UCSD-AML1 (cell line): ENCODE data around the gene SCUBE3.

Experiments
- DNase-seq: peaks from one replicate; lab custom pipeline; 2025; ENCODE audit not compliant: unreplicated experiment; lab: John Stamatoyannopoulos, UW

SCUBE3 gene

DNA sequence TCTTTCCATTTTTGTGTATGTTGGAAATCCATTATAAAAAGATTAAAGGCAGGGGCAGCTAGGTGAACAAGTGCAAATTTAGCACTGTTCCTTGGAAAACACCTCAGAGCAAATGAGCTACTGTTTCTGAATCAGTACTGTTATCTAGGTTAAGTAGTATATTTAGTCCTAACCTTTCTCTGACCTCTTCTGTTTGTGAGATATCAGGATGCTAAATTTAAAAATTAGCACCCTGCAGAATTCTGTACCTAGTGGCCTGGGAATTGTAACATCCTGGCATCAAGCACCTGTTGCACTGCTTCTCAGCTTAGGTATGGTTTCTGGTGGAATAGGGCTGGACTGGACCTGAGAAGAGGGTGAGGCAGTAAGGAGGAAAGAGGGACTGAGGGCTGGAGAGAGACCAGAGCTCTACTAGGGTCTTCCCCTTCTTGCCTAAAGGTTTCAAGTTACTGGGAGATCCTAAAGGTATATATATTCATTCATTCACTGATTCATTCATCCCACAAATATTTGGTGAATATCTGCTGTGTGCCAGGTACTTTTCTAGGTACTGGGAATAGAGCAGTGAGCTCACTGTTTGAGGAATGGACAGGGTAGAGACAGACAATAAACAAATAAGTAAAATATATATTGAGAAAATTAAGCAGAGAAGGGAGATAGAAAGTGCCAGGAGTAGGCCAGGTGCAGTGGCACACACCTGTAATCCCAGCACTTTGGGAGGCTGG is 51.0 kb downstream of the SCUBE3 start:
- DNase-seq: no peak

DNA sequence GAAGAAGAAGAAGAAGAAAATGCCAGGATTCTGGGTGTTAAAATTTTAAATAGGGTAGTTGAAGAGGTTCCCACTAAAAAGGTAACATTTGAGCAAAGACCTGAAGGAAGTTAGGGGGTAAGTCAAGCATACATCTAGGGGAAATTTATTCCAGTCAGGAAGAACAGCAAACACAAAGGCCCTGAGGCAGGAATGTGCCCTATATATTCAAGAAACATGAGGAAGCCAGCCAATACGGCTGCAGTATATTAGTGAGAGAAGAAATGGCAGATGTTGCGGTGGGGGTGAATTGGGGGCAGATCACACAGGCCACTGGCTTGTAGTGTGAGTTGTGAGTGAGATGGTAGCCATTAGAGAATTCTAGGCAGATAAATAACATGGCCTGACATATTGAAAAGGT is 51.8 kb downstream of the SCUBE3 start:
- no peak for DNase-seq

DNA sequence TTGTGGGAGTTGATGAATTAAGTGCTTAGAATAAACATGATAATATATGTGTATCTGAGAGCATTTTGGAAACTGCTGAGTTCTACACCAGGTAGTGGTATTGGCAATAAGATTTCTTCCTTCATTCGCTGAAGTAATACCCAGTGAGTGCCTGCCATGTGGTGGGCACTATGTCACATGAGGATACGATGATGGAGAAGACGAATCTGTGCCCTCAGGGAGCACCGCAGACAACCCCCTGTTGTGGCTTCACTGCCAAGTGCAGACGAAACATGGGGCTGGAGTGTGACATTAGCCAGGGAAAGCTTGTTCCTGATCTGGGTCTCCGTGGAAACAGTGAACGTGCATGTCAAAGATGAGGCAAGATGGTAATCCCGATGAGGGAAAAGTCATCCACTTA is 53.7 kb downstream of the SCUBE3 start:
- DNase-seq: no peak

DNA sequence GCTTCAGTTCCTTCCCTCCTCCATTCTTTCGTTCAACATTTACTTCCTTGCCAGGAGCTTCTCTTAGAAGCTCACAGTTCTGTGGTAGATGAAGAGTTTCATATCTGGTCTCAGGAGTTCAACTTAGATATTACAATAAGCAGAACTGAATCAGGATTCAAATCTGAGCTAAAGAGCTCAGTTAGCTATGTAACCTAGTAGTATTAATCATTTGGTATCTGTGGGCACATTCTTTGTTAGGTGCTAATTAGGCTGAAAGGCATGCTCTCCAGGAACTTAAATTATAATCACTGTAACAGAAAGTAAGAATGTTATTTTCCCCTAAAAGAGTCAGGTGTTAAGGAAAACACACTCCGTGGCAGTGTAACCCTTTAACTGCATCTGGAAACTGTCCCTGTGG is 54.1 kb downstream of the SCUBE3 start:
- DNase-seq: no peak

DNA sequence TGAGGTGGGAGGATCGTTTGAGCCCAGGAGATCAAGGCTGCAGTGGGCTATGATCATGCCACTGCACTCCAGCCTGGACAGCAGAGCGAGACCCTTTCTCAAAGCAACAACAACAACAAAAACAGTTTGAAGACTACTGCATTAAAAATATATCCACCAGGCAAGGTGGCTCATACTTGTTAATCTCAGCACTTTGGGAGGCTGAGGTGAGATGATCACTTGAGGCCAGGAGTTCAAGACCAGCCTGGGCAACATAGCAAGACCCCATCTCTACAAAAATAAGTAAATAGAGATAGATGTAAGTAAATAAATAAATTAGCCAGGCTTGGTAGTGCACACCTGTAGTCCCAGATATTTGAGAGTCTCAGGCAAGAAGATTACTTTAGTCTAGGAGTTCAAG is 58.2 kb downstream of the SCUBE3 start:
- no peak for DNase-seq

DNA sequence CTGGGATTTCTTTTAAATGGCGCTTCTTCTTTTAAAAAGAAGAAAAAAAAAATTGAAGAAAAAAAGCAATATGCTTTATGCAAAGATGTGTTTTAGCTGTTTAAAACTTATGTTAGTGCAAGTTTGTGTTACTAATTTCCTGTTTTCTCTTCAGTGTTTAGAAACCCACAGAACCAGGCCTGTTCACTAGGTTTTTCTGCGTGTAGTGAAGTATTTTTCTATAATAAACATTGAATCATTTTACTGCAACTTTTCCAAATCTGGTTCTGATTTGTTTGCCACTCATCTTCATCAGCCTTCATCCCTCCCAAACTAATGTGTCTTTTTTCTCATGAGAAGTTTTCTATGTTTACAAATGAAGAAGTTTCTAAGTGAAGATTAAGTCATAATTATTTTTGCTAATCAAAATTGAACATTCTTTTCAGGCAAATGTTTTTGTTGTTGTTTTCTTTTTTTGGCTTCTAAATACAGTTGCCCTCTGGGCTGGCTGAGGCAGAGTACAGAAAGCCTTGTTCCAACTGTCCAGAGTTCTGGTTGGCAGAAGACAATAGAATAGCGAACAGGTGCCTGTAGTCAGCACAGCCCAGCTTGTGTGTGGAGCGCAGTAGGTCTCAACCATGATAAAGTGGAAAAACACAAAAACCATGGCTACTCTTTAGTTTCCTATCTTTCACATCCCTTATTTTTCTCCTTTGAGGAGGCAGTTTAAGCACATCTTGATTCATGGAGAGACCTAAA is 60.2 kb downstream of the SCUBE3 start:
- no peak for DNase-seq

DNA sequence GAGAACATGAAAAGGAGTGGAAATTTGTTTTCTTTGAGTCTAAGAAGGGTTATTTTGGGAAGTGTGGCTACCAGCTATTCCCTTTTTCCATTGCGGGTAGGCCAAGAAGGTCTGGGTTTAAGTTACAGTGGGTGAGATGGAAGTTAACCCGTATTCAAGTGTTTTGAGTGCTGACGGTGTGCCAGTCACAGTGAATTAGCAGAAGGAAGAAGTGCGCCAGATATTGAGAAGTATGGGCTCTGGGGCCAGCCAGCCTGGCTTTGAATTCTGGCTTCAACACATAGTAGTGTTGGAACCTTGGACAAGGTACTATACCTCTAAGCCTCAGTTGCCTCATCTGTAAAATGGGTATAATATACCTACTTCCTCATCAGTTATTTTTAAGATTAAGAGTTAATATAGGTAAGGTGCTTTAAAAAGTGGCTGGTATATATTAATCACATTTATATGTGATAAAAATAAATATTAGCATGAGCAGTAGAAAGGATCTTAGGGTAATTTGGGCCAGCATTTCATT is 62.0 kb downstream of the SCUBE3 start:
- no peak for DNase-seq

DNA sequence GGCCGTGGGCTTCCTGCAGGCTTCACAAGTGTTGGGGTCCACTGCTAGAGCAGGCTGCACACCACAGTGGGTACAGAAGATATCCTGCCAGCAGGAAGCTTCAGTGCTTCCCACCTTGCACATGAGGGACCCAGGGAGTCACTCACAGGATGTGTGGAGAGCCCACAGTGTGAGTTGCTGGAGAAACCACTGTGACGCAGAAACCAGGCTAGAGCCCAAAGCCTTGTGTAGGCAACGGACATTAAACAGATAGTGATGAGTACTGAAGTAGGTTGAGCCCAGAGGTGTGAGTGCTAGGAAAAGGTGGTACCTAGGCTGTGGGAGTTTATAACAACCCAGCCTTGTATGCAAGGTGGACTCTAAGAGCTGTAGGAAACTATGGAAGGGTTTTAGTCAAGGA is 65.0 kb downstream of the SCUBE3 start:
- no peak for DNase-seq

DNA sequence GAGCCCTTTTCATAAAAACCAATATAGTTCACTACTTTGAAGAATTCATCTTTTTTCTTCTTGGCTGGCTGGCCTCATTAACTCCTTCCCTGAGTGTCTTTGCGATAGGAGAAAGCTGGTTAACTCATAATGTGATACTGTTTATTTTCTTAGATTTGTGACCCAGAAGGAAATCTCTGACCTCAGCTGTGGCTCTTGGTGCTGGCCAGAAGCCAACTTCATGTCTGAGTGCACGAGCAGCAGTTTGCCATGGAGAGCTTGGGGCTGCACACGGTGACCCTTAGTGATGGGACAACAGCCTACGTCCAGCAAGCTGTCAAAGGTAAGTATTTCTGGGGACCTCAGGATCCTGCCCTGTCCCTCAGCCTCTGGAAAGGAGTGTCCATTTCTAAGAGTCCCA is 67.1 kb downstream of the SCUBE3 start:
- DNase-seq: no peak

DNA sequence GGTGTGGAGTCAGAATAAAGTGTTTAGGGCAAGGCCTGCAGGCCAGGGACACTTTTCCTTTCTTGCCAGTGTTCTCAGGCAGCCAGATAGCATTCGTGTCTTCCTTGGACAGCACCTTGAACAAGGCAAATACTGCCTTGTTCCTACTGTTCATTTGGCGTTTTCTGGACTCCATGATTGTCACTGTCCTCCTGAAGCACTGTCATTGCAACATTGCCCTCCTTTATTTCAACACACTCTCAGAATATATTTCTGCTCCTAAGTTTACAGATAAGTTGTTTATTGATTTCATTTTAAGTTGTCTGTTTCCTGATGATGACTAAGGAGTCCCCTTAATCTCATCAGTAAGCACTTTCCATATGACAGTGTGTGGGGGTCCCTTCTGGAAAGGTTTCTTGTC is 68.7 kb downstream of the SCUBE3 start:
- no peak for DNase-seq

DNA sequence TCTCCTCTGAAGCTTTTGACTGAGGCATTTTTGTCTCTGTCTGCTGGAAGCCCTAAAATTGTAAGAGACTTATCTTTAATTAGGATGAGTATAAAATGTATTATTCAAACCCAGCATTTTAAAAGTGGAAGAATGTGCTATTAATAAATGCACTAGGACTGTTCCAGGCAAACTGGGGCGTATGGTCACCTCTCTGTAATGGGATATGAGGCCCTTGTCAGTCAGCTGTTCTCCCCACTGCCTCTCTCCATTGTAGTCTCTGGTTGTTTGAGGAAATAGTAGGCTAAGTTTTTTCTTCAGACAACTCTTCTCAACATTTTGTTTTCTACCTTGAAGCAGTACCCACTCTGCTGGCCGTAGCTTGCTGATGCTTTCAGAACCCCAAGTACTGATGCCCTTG is 69.6 kb downstream of the SCUBE3 start:
- DNase-seq: no peak

DNA sequence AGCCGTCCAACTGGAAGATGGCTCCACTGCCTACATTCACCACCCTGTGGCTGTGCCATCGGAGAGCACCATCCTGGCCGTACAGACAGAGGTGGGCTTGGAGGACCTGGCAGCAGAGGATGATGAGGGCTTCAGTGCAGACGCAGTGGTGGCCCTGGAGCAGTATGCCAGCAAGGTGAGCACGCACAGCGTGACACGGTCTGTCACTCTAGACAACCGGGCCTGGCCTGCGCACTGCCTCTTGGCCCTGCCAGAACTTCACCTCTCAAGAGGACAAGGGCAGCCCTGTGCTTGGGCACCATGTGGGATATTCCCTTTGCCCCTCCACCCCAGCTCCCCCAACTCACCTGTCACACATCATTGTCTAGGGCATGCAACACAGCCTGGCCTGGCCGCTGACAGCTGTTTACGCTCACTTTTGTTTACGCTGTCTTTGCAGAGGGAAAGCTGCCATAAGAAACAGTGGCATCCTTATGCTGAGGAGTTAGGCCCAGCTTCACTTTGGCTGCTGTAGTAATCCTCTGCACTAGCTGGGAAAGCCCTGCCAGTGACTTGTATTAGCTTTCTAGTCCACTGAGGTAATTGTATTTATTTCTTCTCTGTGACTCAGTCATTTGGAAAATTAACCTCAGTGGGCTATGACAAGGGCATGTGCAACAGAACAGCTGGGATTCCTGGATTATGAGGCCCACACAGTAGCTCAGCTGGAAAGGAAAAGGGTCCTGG is 74.1 kb downstream of the SCUBE3 start:
- no peak for DNase-seq

DNA sequence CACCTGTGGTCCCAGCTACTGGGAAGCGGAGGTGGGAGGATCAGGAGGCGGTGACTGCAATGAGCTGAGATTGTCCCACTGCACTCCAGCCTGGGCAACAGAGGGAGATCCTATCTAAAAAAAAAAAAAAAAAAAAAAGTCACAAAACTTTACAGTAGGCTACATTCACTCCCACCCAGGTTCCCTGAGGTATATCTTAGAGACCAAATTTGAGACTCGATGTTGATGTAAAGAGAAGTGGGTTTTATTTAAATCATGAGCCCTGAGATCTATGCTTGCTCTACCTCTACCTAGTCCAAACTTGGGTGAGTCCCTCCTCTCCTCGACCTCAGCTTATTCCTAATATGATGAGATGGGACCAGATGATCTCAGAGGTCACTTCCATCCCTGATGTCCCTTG is 75.1 kb downstream of the SCUBE3 start:
- no peak for DNase-seq

DNA sequence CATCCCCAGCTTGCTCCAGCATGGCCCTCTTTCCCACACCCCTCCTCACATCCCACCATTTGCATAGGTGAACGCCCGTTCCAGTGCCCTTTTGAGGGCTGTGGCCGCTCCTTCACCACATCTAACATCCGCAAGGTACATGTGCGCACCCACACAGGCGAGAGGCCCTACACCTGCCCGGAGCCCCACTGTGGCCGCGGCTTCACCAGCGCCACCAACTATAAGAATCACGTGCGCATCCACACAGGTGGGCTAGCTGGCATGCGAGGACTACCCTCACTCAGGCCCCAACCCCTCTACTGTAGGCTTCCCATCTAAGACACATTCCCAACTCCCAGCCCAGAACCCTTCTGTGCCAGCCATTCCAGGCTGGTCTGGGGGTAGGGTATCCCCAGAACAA is 77.7 kb downstream of the SCUBE3 start:
- DNase-seq: no peak

DNA sequence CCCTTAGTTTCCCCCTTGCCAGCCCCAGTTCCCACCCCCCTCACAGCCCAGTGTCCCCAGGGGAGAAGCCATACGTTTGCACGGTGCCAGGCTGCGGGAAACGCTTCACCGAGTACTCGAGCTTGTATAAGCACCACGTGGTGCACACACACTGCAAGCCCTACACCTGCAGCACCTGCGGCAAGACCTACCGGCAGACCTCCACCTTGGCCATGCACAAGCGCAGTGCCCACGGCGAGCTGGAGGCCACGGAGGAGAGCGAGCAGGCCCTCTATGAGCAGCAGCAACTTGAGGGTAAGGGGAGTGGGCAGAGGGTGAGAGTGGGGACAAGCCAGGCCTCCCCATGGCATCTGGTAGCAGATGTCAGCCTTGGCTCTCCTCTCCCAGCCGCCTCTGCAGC is 78.7 kb downstream of the SCUBE3 start:
- no peak for DNase-seq

DNA sequence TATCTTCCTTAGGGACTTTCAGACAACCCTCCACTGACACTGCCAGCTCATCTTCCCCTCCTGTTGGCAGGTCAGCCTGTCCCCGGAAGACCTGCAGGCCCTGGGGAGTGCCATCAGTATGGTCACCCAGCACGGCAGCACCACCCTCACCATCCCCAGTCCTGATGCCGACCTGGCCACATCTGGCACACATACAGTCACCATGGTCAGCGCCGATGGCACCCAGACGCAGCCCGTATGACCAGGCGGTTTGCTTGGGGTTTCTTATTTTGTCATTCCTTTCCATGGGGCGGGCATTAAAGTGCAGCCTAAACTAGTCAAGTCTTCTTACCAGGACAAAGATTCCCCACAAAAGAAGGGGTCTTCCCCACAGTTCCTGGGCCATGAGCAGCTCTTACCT is 79.9 kb downstream of the SCUBE3 start:
- no peak for DNase-seq

DNA sequence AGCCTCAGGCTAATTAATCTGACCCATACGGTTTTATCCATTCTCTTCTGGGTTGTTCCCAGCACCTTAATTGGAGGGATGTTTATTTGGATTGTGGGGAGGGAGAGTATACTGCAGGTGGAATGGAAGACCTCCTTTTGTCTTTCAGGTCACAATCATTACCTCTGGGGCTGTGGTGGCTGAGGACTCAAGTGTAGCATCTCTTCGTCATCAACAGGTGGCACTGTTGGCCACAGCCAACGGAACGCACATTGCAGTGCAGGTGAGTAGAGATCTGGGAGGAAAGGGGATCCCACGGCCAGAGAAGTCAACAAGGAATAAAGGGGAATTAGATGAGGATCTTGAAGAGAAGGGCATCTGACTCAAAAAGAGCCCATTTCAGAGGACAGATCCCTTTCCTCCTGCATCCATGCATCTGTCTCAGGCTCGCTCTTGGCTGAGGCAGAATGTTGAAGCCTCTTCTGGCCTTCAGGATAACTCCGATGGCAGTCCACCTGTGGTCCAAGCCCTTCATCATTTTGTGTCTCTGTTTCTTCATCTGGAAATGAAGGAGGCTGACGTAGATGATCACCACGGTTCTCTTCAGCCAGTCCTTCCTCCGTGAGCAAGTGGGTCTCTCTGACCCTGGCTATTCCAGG is 80.7 kb downstream of the SCUBE3 start:
- DNase-seq: no peak

DNA sequence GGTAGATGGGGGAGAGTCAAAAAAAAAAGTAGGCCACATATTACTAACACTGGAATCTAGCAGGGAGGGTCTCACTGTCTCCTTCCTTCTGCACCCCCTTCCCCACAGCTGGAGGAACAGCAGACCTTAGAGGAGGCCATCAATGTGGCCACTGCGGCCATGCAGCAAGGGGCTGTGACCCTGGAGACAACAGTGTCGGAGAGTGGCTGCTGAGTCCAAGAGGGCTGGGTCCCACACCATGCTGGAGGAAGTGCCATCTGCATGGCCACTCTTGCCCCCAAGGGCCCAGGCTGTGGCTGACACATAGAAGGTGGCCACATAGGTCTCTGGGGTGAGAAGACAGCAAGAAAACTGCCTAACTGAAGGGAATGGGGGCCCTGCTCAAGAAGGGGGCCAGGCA is 81.3 kb downstream of the SCUBE3 start:
- no peak for DNase-seq

DNA sequence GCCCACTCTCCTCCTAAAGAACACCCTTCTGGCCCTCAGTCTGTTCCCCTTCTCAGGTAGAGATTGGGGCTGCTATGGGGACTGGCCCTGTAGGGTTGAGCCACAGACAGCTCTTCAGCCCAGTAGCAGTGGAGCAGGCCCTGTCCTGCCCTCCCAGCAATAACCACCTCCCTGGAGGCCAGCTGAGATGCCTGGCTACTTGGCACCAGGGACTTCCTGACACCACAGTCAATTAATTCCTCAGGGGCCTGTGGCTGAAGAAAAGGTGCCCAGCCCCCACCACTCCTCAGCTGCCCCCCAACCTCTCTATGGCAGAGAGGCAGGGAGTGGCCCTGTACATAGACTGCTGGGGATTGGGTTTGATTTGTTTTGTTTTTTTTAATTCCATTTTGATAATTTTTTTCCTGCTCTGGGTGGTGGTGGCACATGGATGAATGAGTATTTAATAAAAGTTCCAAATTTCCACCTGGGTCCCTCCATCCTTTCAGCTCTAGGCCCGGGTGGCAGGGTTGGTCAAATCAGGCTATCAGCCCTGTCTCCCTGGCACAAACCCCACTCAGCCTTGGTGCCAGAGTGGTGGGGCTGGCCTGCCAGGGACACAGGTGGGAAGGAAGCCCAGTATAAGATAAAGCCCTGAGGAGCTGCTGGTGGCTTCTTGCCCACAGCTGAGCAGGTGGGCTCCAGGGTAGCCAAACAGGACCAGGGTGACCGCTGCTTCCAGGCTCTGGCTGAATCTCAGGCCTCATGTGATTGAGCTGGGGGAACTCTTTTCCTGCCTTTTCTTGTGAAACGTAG is 82.0 kb downstream of the SCUBE3 start:
- DNase-seq: no peak

DNA sequence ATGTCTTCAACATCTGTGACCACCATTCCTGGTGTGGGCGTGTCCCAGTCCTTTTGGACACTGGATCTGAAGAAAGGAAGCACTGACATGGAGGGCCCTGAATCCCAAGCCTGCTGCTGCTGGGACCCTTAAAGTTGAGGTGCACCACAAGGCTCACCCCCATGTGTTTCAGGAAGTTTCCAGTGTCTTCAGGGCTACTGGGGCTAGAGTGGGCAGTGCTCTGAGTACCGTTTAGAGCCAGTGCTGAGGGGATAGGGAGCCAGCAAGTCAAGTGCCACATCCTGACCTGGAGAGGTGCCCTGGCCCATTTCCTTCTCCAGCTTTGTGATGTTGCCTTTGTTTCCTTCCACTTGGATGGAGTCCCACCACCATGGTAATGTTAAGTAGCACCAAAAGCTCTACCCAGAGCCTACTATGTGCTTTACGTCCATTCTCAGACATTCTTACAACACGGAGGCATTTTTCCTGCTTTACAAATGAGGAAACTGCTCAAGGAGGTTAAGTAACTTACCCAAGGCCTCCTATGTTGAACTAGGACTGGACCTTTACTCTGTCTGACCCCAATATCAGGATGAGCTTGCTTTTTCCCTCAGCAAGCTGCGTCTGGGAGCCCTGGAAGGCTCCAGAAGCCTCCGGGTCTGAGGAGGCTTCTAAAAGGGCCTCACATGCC is 83.3 kb downstream of the SCUBE3 start:
- DNase-seq: no peak
